IPS-11a (cell line): ENCODE results near the gene SLC17A5.
"Not testable (repeated sequence)": the region's sequence is repeated elsewhere in the genome, so short reads cannot be mapped to it uniquely, and the experiment has no call there.

Experiments used
- H3K4me3 ChIP-seq: one replicate; pipeline ENCODE4 v1.5.1; 2013; ENCODE audit warnings: low read depth, low read length, control low read depth

Gene SLC17A5

DNA sequence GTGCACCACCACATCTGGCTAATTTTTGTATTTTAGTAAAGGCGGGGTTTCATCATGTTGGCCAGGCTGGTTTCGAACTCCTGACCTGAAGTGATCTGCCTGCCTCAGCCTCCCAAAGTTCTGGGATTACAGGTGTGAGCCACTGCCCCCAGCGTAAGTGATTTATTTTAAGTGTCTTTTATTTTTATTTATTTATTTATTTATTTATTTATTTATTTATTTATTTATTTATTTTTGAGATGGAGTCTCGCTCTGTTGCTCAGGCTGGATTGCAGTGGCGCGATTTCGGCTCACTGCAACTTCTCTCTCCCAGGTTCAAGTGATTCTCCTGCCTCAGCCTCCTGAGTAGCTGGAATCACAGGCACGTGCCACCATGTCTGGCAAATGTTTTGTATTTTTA, 30.3 kb downstream of the SLC17A5 start:
- not testable (repeated sequence) for H3K4me3 ChIP-seq

DNA sequence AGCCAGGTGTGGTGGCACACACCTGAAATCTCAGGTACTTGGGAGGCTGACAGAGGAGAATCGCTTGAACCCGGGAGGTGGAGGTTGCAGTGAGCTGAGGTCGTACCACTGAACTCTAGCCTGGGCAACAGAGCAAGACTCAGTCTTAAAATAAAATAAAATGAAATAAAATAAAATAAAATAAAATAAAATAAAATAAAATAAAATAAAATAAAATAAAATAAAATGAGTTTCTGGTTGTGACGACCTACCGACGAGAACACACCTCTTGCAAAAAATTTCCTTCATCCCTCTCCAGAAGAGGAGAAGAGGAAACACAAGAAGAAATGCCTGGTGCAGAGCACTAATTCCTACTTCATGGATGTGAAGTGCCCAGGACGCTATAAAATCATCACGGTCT, 35.7 kb downstream of the SLC17A5 start:
- H3K4me3 ChIP-seq = not testable (repeated sequence)

DNA sequence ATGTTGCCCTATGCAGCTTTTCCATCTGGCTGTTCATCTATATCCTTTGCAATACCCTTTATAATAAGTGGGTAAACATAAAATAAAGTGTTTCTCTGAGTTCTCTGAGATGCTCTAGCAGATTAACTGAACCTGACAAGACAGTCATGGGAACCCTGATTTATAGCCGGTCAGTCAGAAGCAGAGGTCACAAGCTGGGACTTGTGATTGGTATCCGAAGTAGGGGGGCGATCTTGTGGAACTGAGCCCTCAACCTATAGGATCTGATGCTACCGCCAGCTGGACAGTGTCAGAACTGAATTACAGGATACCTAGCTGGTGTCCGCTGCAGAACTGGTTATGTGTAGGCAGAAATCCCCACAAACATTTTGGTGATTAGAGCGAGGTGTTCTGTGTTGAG, 39.0 kb downstream of the SLC17A5 start:
- H3K4me3 ChIP-seq = no peak overlapping the region

DNA sequence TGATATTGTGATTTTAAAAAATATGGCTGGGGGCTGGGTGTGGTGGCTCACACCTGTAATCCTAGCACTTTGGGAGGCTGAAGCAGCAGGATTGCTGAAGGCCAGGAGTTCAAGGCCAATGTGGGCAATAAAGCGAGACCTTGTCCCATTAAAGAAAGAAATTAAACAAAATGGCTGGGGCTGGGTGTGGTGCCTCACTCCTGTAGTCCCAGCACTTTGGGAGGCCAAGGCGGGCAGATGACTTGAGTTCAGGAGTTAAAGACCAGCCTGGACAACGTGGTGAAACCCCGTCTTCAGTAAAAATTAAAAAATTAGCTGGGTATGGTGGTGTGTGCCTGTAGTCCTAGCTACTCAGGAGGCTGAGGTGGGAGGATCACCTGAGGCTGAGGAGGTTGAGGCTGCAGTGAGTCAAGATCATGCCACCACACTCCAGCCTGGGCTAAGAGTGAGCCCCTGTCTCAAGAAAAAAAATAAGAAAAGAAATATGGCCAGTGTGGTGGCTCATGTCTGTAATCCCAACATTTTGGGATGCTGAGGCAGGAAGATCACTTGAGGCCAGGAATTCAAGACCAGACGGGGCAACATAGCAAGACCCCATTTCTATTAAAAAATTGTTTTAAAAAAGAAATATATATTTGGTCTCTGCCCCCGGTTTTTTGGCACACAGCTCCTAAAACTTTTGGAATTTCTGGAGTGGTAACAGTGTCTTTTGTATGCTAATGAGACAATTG, 39.8 kb downstream of the SLC17A5 start:
- H3K4me3 ChIP-seq = no peak overlapping the region

DNA sequence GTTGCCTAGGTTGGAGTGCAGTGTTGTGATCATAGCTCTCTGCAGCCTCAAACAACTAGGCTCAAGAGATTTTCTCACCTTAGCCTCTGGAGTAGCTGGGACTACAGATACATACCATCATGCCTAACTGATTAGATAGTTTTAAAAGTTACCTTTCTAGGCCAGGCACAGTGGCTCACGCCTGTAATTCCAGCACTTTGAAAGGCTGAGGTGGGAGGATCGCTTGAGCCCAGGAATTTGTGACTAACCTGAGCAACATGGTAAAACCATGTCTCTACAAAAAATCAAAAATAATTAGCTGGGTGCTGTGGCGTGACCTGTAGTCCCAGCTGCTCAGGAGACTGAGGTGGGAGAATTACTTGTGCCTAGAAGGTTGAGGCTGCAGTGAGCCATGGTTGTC, 41.2 kb downstream of the SLC17A5 start:
- H3K4me3 ChIP-seq = no peak overlapping the region

DNA sequence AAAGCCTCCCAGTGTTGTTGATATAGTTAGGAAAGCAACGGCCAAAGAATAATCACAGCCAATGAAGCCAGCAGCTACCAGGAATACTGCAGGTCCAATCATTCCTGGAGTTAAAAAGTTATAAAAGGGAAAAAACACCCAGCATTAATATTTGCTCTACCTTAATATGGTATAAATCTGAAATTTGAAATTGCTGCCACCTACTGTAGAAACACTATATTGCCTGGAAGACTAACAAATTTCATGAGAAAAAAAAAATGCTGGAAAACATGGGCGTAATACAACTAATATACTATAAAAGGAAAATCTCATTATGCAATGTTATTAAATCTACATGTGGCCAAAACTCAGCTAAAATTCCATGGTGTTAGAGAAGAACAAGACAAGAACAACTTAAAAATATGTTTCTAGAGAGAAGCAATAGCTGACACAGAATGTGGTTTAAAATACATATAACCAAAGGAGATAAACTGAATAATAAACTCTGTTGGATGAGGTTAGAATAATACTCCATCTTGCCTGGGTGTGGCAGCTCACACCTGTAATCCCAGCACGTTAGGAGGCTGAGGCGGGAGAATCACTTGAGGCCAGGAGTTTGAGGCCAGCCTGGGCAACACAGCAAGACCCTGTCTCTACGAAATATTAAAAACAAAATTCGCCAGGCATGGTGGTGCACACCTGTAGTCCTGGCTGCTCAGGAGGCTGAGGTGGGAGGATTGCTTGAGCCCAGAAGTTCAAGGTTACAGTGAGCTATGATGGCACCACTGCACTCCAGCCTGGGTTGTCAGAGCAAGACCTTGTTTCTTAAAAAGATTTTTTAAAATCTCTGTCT, 43.1 kb downstream of the SLC17A5 start:
- no peak overlapping the region for H3K4me3 ChIP-seq

DNA sequence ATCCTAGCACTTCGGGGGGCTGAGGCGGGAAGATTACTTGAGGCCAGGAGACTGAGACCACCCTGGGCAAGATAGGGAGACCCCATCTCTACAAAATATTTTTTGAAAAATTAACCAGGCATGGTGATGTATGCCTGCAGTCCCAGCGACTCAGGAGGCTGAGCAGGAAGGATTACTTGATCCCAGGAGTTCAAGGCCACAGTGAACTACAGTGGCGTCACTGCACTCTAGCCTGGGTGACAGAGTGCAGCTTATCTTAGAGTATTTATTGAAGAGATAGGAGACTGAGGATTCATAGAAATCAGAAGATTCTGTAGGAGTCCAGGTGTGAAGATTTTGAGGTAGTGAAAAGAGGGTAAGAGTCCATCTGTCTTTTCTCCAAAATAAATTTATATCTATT, 45.0 kb downstream of the SLC17A5 start:
- H3K4me3 ChIP-seq = no peak overlapping the region

DNA sequence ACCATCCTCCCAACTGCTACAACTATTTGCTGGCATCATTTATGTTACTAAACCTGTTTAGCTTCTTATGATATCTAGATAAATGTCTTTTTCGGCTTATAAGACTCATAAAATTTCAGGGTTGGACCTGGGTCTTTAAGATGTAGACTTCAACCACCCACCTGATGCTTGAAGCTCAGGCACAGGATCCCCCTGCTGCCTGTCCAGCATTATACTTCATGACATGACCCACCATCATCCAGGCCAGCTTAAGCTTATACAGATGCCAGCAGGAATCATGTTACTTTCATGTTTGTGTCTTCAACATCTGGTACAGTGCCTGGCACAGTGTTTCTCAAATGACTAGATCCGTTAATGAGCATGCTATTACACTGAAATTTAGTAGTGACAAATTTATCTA, 47.4 kb downstream of the SLC17A5 start:
- no peak overlapping the region for H3K4me3 ChIP-seq

DNA sequence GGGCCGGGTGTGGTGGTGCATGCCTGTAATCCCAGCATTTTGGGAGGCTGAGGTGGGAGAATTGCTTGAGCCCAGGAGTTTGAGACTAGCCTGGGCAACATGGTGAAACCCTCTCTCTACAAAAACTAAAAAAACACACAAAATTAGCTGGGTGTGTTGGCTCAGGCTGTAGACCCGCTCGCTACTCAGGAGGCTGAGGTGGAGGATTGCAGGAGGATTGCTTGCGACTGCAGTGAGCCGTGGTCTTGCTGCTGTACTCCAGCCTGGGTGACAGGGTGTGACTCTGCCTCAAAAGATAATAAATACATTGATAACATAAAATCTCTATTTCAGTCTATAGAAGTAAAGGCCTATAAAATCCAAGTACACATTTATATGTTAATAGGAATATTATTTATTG, 49.3 kb downstream of the SLC17A5 start:
- H3K4me3 ChIP-seq = no peak overlapping the region

DNA sequence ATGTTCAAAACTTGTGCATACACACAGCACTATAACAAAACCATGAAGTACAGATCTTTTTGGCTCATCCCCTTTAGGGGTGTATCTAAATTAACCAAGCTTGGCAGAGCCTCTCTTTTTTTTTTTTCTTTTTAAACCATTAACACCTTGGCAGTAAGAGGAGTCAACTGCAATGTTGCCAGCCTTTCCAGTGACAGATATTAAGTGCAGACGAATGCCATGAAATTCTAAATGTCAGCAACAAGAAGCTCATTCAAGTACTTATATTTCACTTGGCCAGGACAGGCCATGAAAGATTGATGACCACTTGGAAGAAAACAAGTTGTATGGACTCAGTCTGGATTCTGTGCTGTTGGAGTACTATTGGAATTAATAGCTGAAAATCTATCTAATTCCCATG, 49.8 kb downstream of the SLC17A5 start:
- H3K4me3 ChIP-seq = no peak overlapping the region

DNA sequence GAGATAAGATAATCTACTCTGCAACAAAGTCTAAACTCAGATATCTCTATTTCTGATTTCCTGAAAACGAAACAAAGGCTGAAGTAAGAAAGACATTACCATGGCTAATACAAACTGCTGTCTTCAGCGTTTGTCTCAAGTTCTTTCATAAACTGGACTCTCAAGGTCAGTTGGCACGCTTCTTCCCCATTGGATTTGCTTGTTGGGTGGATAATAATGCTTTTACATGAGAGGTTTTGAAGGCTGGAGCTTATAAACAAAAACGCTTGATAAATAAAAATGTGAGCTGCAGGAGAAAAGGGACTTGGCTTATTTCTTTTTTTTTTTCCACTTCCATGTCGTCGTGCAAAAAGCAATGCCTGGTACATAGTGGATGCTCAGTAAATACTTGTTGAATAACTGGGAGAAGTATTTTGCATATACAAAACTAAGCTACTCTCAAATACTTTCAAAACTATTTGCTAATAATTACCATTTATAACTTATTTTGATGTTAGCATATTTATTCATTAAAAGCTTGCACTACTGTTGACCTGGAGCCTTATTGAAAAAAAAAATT, 67.3 kb downstream of the SLC17A5 start:
- H3K4me3 ChIP-seq = no peak overlapping the region

DNA sequence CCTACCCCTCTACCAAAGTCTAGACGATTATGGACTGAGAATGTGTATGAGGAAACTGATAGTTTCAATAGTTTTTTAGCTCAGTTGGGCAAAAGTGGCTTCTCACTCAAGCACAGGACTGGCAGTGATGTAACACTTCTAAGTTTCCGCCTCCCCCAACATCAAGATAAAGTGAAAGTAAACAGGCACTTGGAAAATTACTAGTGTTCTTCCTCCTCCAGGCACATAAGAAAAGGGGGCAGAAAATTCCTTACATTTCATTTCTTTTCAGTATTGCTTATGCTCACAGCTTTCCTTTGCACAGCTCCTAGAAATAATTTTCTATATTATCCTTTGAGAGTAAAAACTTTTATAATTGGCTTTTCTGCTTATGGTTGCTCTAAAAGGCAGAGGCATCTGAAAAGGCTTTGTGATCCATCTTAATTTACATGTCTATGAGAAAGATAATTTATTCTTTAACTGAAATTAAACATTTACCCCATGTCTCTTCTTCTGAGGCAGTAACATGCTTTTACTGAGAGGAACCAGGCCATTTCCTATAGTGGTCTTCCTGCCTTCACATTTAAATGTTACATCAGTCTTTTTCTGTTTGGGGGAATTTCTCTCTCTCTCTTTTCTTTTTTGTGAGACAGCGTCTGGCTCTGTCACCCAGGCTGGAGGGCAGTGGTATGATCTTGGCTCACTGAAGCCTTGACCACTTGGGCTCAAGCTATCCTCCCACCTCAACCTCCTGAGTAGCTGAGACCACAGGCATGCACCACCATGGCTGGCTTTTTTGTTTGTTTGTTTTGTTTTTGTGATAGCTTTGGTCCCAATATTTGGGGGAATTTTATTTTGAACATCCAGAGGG, 68.0 kb downstream of the SLC17A5 start:
- no peak overlapping the region for H3K4me3 ChIP-seq

DNA sequence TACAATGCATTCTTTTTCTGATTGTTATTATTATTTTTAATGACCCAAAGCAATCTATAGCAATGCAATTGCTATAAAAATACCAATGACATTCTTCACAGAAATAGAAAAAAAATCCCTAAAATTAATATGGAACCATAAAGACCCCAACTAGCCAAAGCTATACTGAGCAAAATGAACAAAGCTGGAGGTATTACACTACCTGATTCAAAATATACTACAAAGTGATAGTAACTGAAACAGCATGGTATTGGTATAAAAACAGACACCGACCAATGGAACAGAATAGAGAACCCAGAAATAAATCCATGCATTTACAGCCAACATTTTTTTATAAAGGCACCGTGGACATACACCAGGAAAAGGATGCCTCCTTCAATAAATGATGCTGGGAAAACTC, 72.5 kb downstream of the SLC17A5 start:
- no peak overlapping the region for H3K4me3 ChIP-seq

DNA sequence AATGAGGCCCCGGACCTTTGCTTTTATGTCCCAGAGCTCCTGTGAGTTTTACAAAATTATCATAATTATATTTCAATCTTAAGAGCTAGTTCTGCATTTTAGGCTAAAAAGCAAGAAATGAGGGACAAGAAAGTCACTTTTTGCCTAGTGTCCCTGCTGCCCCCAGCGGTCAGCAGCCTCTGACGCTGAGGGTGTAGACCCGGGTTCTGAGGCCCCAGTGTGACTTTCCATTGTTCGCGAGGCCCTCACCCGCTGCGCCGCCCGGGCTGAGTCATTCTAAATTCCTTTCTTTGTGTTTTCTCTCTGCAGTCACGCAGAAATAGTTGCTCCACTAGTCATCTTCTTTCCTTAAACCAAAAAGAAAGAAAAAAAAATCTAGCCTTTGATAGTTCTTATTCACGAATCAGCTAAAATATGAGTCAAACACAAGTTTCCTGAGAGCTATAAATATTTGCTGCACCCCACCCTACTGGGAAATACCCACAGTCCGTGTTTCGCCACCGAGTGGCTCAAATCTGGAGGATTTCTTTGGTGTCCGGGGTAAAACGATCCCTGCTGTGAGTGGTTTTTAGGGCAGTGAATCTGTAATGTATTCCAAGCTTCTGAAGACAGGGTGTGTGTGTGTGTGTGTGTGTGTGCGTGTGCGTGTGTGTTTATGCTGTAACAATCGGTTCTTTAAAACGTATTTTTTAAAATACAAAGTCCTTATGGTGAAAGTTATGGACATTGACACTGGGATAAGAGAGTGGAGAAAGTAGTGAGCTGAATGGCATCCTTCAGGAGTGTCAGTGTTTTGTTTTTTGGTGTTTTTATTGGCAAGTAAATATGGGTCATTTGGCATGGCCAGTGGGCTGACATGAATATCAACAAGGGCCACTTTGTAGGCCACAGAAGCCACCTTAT, 73.3 kb downstream of the SLC17A5 start:
- H3K4me3 ChIP-seq = no peak overlapping the region

DNA sequence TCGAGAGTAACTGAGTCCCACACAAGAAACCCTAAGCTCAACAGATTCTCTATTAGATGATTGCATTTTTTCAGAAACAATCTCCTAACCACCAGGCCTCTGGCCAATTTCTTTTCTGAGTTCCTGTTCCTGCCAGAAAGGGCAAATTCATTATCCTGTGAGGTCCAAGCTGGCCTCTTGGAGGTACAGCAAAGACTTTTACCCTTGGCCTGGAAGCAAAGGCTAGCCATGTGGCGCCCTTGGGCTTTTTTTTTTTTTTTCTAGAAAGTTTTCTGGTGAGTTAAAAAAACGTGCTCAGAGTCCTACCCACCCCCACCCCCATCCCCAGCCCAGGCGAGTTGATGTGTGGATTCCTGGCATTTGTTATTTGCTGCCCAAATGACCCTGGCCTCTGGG, 73.9 kb downstream of the SLC17A5 start:
- H3K4me3 ChIP-seq = no peak overlapping the region

DNA sequence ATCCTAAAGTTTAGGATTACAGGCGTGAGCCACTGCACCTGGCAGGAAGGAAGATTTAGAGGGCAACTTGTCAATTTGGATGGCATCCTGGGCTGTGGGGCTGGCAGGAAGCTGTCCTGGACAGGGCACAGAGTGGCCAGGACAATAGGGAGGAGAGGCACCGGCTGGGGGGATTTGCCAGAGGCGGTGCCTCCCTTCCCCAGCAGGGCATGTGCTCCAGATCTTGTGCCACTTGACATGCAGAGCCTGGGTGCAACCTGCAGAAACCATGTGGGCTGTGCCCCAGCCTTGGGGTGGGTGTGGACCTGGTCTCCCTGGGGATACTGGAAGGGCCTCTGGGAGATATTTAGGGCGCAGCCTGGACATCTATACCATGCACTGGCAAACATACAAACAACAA, 74.4 kb downstream of the SLC17A5 start:
- no peak overlapping the region for H3K4me3 ChIP-seq

DNA sequence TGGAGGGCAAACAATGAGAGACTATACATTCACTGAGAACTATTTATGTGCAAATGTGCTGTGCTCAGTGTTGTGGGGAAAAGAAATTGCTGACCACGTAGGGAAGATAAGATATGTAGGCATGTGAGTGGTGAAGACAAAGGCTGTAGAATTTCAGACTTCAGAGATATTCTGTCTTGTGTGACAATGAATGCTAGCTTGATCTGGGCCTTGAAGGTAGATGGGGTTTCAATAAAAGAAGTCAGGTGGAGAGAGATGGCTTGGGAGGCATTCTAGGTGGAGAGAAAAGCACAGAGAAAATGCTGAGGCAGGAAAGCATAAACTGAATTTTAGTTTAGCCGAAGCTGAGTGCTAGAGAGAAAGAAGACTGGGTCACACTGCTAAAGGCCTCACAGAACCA, 76.1 kb downstream of the SLC17A5 start:
- no peak overlapping the region for H3K4me3 ChIP-seq

DNA sequence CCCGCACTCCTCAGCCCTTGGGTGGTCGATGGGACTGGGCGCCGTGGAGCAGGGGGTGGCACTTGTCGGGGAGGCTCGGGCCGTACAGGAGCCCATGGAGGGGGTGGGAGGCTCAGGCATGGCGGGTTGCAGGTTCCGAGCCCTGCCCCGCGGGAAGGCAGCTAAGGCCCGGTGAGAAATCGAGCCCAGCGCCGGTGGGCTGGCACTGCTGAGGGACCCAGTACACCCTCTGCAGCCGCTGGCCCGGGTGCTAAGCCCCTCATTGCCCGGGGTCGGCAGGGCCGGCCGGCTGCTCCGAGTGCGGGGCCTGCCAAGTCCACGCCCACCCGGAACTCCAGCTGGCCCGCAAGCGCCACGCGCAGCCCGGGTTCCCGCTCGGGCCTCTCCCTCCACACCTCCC, 81.3 kb downstream of the SLC17A5 start:
- not testable (repeated sequence) for H3K4me3 ChIP-seq

DNA sequence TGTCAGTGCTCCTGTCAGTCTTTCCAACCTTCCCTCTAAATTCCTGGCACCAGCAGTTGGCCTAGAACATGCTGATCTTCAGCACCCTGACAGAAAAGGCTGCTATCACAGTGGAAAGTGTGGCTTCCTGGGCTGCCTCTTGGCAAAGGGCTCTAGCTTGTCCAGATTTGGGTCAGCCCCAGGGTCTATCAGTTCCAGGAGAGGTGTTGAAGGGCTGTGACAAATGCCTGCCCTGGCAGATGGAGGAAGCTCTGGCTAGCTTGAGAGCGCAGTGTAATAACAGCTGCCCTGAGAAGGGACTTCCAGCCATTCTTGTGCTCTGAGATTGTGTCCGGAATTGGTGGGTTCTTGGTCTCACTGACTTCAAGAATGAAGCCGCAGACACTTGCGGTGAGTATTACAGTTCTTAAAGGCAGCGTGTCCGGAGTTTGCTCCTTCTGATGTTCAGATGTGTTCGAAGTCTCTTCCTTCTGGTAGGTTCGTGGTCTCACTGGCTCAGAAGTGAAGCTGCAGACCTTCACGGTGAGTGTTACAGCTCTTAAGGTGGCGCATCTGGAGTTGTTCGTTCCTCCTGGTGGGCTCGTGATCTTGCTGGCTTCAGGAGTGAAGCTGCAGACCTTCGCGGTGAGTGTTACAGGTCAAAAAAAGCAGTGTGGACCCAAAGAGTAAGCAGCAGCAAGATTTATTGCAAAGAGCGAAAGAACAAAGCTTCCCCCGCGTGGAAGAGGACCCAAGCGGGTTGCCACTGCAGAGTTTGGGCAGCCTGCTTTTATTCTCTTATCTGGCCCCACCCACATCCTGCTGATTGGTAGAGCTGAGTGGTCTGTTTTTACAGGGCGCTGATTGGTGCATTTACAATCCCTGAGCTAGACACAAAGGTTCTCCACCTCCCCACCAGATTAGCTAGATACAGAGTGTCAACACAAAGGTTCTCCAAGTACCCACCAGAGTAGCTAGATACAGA, 82.3 kb downstream of the SLC17A5 start:
- H3K4me3 ChIP-seq = not testable (repeated sequence)
